Measurements from ENCODE around the gene AGPAT4.

GRCh38 chr6:161255518-161255917 is 18.3 kb downstream of the AGPAT4 start:
- TF ChIP-seq GATA3 (IDR thresholded peaks at IDR 0.05; ENCODE audit: low read depth, low read length) (no peak), GATA2 (IDR thresholded peaks at IDR 0.05; ENCODE audit: low read depth, low read length) (no peak)
